ENCODE data around the gene CCL3. TPM values are rescaled to one million over a fixed set of nuclear protein-coding genes. Genes with fewer than 3 reads are reported as not detected.

Gene CCL3
- total RNA-seq, 2 experiments from 2014 or later: 51.5 to 52.7 TPM

- no peak for DNase-seq
- H3K9me3 Mint-ChIP-seq: peaks cover 8% of the 10 kb centered on the region
- no peak overlapping the region for H3K27ac Mint-ChIP-seq
- H3K4me1 Mint-ChIP-seq: peaks cover 6% of the 10 kb centered on the region
- no peak overlapping the region for H3K4me3 Mint-ChIP-seq
- peaks cover 1% of the 10 kb centered on the region for H3K36me3 Mint-ChIP-seq
- peaks cover 24% of the 10 kb centered on the region for H3K27me3 Mint-ChIP-seq
Measured at GRCh38 chr17:36055921-36056520, 33.9 kb downstream of the CCL3 start.

GRCh38 chr17:36055171-36055570 is 34.8 kb downstream of the CCL3 start:
- Mint-ChIP-seq H3K36me3 (peaks cover 2% of the 10 kb centered on the region), H3K9me3 (peaks cover 11% of the 10 kb centered on the region), H3K27ac (no peak overlapping the region), H3K27me3 (peaks cover 26% of the 10 kb centered on the region), H3K4me1 (peaks cover 4% of the 10 kb centered on the region), H3K4me3 (no peak overlapping the region)
- no peak for DNase-seq

- H3K36me3 Mint-ChIP-seq: peaks cover 2% of the 10 kb centered on the region
- DNase-seq: no peak
- H3K27me3 Mint-ChIP-seq: peaks cover 46% of the 10 kb centered on the region
- H3K9me3 Mint-ChIP-seq: peaks cover 31% of the 10 kb centered on the region
- no peaks in the 10 kb centered on the region for H3K4me1 Mint-ChIP-seq
- H3K4me3 Mint-ChIP-seq: no peak overlapping the region
- no peak overlapping the region for H3K27ac Mint-ChIP-seq
Measured at GRCh38 chr17:36049643-36050042, 40.3 kb downstream of the CCL3 start.

- H3K4me3 Mint-ChIP-seq: no peak overlapping the region
- H3K9me3 Mint-ChIP-seq: peaks cover 33% of the 10 kb centered on the region
- H3K27ac Mint-ChIP-seq: no peak overlapping the region
- no peak for DNase-seq
- no peaks in the 10 kb centered on the region for H3K4me1 Mint-ChIP-seq
- H3K36me3 Mint-ChIP-seq: peaks cover 2% of the 10 kb centered on the region
- H3K27me3 Mint-ChIP-seq: peaks cover 58% of the 10 kb centered on the region
Measured at GRCh38 chr17:36048066-36048465, 41.9 kb downstream of the CCL3 start.

Other genes starting within 250 kb of the CCL3 start
- under 1 TPM in 1 of 2 experiments, not detected in 1; 0.18 TPM for gene HEATR9, start 221.3 kb downstream of the CCL3 start, total RNA-seq
- gene CCL5, start 209.8 kb downstream of the CCL3 start, total RNA-seq: 10 to 100 TPM; 16.4 to 18.1 TPM
- 1 to 10 TPM; 4.3 to 5.6 TPM for gene RDM1, start 159.4 kb downstream of the CCL3 start, total RNA-seq
- gene LYZL6, start 146.4 kb downstream of the CCL3 start, total RNA-seq: not detected
- gene CCL16, start 108.6 kb downstream of the CCL3 start, total RNA-seq: not detected
- not detected for gene CCL14, start 103.4 kb downstream of the CCL3 start, total RNA-seq
- gene CCL15, start 88.6 kb downstream of the CCL3 start, total RNA-seq: not detected
- gene CCL23, start 72.2 kb downstream of the CCL3 start, total RNA-seq: not detected
- not detected for gene CCL18, start 25.9 kb downstream of the CCL3 start, total RNA-seq
- 10 to 100 TPM; 43.7 to 49.4 TPM for gene CCL4, start 13.7 kb upstream of the CCL3 start, total RNA-seq
- gene TBC1D3B, start 86.5 kb upstream of the CCL3 start, total RNA-seq: 1 to 10 TPM; 2.0 to 2.6 TPM
- 1 to 10 TPM; 2.9 to 3.2 TPM for gene CCL3L1, start 106.6 kb upstream of the CCL3 start, total RNA-seq
- gene CCL4L2, start 120.9 kb upstream of the CCL3 start, total RNA-seq: 1 to 10 TPM; 4.4 to 5.5 TPM
- gene TBC1D3I, start 174.4 kb upstream of the CCL3 start, total RNA-seq: not detected
- gene TBC1D3G, start 233.7 kb upstream of the CCL3 start, total RNA-seq: not detected